Prostate gland (tissue), 2 donors: ENCODE data around the gene OTOA.

ENCODE experiments used
- CTCF ChIP-seq, 4 experiments: fragments of 200-600 bp in 2 of 4; fragments of 450-650 bp in 2 of 4; sonication (generic) in 2 of 4; IDR thresholded peaks; 1 replicate in 3 of 4; 2 replicates in 1 of 4; pipeline ENCODE4 v1.5.1; 2016 to 2019; ENCODE audit warnings: antibody characterized with exemption in 4 of 4, mild to moderate bottlenecking in 2 of 4, moderate library complexity in 2 of 4
- POLR2A ChIP-seq: fragments of 450-650 bp; IDR thresholded peaks from one replicate; pipeline ENCODE4 v1.6.1; 2016; ENCODE audit warnings: antibody characterized with exemption, mild to moderate bottlenecking

DNA sequence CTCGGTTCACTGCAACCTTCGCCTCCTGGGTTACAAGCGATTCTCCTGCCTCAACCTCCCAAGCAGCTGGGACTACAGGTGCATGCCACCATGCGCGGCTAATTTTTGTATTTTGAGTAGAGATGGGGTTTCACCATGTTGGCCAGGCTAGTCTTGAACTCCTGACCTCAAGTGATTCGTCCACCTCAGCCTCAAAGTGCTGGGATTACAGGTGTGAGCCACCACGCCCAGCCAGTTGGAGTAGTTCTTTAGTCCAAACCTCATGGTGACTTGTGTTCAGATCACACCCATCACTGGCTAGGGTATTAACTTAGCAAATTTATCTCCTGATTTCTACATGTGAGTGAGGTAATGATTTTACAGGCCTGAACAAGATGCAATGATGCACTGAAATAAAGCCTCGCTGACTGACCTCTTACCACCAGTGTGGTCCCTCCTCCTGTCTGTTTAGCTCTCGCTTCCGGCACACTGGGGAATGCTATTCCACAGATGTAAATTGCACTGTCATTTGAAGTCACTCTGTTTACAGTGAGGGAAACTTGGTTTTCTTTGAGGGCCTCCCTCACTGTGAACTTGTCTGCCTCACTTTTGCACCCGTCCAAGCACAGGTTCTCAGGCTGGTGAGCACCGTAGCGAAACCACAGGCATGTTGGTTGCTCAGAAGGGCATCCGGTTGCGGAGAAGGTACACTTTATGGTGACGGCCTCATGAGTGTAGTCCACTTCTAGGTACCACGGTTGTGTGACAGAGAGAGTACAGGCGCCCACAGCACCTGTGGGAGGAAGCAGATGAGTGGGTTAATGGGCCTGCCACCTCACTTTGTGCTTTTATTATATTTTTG lies 16.8 kb upstream of the OTOA start:
- TF ChIP-seq CTCF (IDR thresholded peaks at IDR 0.05) (no peak), POLR2A (no peak)
